Activated CD8-positive, alpha-beta memory T cell treated with anti-CD3 and anti-CD28 coated beads, Interleukin-2, amount 50 U/mL, for 48 hours (primary cell): ENCODE data around the gene RGS6.

Experiments used
- DNase-seq: peaks from one replicate; pipeline ENCODE4 v3.0.0-alpha.2; 2020

Gene RGS6

DNA sequence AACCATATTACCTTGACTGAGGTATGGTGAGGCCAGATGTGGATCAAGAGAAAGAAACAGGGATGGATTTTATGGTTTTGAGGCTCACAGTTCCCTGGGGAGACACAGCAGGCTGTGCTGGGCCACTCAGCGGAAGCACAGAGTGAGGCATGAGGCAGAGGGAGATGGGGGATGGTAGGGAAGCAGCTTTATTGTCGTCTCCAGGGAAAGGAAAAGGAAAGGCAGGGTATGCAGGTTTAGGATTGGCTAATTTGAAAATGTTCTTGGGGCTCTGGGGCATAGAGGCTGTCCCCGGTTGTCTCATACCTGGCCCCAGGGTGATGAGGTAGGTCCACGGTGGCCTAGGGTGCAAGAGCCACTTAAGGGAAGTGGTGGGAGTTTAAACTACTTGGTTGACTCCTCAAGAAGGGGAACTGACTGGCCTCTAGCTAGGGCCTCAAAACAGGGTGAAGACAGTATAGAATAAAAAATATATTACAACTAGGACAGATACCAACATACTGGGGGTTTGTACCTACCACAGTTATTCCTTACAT is 322.8 kb downstream of the RGS6 start:
- no peak for DNase-seq

DNA sequence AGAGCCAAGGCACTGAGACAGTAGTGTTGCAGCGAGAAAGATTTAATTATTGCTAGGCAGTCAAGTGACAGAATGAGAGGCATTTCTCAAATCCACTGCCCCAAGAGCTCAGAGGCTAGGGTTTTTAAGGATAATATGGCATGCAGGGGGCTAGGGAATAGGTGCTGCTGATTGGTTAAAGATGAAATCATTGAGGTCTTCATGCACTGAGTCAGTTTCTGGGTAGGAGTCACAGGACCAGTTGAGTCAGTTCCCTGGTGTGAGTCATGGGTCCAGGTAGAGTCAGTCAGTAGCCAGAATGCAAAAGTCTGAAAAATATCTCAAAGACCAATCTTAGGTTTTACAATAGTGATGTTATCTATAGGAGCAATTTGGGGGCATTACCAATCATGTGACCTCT is 323.8 kb downstream of the RGS6 start:
- no peak for DNase-seq

DNA sequence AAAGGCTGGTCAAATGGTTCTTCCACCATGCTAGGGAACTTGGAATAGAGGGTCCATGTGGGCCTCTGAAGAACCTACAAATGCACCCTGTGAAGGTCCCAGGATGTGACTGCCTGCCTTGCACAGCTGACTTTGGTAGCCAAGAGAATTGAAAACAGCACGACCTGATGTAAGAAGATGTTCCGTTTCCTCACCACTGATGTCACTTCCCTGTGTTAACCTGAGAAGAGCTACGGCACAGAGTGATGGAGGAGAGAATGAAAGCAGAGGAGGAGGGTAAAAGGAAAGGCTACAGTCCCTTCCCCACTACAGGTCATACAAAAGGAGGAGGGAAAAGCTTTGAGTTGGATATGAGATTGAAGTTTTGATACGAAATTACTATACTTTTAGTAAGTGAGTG is 328.8 kb downstream of the RGS6 start:
- no peak for DNase-seq

DNA sequence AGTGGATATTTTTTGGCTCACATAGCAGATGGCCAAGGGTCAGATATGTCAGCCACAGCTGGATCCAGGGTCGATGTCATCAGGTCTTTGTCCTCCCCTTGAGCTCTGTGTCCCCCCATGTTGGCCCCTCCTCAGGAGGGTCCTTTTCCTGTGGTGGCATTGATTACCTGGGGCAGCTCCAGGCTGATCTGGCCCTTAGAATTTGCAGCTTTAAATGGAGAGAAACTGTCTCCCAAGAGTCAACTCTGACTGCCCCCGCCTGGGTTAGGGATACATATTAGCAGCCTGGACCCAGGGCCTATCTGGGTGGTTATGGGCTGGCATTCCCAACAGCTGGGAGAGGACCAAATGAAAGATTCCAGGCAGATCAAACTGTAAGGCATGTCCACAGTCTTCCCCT is 330.5 kb downstream of the RGS6 start:
- DNase-seq = no peak

DNA sequence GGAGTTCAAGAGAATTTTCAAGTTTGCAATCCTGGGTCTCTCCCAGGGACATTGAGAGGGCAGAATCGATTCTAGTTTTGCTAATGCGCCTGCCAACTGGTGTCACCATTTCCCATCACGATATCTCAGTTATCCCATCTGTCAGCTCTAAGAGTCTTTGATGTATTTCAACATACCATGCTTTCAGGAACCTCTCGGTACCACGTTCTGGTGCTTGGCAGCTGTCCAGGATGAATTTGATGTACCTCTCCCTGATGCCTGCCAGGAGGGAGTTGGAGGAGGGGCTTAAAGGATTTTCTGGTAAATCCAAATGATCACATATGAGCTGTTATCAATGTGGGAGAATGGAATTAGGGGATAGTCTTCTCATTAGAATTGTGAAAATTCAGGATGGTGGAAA is 332.5 kb downstream of the RGS6 start:
- DNase-seq = no peak

DNA sequence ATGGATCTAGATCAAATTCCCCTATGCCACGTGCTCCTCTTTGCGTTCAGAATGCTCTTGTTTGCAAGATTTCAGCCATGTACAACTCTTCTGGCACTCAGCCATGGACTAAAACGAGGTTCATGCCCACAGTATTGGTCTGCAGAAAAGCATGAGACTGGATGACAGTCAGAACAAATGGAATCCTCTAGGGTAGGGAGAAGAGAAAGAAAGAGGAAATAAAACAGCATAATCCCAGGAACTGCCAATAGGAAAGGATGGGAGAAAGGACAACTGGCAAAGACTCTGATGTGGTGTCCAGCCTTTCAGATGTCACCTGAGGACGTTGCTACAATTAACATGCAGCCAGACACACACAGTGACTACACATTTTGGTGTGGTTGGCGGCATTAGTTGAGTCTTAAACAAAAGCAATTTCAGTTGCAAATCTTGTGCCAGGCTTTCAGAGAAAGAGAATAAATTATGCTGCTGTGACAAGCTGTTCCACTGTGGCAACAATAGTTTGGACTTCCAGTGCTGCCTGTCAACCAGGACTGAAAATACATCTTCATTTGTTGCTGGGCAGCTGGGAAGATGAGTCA is 338.0 kb downstream of the RGS6 start:
- no peak for DNase-seq

- DNase-seq = no peak
These were observed 338.5 kb downstream of the RGS6 start for GRCh38 chr14:72270749-72271148.

DNA sequence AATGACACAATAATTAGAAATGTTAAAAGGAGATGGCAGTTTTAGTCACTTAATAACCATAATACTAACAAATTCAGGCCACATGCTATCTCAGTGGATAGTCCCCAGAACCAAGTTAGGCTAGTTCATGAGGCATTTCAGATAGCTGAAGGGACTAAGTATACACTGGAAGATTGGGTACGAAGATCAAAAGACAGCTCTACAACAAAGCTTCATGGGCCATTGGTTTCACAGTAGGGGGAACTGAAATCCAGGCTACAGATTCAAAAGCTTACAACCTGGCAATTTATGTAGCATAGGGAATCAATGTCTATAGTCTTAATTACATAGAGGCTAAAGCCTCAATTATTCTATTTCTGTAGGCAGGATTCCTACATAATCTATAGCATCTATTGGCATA is 343.0 kb downstream of the RGS6 start:
- no peak for DNase-seq

DNA sequence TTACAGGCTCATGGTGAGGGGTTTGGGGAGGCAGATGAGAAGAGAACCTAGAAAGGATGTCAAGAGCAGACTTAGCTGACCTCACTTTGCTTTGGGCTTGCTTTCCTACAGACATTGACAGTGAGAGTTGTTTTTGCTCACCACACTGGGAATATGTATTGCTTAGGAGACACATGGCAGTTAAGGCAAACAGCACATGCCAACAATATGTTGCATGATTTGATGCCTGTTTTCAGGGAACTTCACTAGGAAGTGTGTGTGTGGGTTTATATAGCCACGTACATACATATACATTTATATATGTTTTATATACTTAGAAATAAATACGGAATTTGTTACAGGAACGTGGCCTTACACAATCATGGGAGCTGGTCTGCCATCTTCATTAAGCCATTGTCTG is 346.1 kb downstream of the RGS6 start:
- DNase-seq = no peak

GRCh38 chr14:72284176-72284575 is 351.9 kb downstream of the RGS6 start:
- DNase-seq = no peak

DNA sequence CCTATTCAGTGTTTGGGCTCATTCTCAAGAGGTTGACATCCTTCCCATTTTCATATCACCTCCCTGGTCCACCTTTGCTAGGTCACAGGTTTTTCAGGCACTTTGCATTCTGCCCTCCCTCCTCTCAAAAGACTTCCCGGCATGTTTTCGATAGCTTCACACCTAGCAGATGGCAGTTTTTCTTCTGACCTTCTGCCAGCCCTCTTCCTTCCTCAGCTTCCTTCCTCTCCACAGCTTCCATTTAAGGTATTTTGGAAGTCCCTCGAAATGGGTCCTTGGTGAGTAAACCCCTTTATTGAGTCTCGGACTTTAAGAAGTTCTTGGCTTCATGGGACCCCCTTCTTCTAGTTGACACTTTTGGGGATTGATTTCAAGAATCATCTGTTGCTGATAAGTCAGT is 358.0 kb downstream of the RGS6 start:
- DNase-seq = no peak

GRCh38 chr14:72291908-72292688 is 359.9 kb downstream of the RGS6 start:
- DNase-seq = no peak

DNA sequence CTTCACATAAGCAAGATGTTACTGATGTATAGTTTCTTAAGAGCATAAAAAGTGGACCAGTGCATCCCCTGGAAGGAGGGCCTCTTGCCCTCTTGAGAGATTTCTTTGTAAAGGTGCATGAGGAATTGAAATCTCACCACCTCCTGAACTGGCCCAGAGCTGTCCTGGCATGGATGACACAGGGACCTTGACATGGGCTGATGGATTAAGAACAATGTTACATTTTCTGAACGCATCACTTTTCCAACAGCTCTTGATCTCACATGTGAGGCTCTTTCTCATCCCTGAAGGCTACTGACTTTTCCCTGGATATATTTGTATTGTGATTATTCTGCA is 360.4 kb downstream of the RGS6 start:
- DNase-seq = no peak

GRCh38 chr14:72301352-72301751 is 369.1 kb downstream of the RGS6 start:
- no peak for DNase-seq

DNA sequence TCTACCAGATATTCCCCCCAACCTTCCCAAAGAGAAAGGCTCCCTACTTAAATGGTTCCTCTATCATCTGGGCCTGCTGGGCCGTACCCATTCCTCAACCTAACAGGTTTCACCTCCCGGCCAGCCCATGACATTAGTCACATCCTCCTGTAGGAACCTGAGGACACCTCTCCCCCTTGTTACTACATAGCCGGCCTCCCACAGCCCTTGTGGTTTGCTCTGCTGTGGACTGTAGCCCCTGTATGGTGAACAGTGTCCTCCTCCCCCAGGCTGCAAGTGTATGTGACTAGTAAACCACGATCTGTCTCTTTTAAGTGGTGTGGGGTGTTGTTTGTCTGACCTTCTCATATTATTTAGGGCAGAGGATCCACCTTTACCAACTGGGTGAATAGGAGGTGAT is 371.7 kb downstream of the RGS6 start:
- DNase-seq = no peak

- no peak for DNase-seq
These were observed 373.3 kb downstream of the RGS6 start for GRCh38 chr14:72305561-72305960.

- no peak for DNase-seq
These were observed 376.8 kb downstream of the RGS6 start for GRCh38 chr14:72308967-72309485.

GRCh38 chr14:72311116-72311515 is 378.9 kb downstream of the RGS6 start:
- DNase-seq = no peak

DNA sequence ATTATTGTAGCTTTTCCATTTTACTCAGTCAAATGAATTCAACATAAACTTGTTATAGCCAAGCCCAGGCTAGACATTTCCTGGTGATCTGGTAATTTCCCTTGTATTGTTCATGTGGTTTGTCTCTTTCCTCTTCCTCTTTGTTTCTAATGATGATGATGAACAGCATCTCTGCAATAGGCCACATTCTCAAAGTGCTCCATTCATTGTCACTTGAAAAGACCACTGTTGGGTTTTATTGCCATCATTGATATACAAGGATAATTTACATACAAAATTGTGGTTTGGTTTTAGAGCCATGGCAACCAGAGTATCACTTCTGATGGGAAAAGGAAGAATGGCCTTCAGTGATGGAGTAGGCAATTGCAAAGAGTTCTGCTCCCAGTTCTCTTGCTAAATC is 379.3 kb downstream of the RGS6 start:
- DNase-seq = no peak

DNA sequence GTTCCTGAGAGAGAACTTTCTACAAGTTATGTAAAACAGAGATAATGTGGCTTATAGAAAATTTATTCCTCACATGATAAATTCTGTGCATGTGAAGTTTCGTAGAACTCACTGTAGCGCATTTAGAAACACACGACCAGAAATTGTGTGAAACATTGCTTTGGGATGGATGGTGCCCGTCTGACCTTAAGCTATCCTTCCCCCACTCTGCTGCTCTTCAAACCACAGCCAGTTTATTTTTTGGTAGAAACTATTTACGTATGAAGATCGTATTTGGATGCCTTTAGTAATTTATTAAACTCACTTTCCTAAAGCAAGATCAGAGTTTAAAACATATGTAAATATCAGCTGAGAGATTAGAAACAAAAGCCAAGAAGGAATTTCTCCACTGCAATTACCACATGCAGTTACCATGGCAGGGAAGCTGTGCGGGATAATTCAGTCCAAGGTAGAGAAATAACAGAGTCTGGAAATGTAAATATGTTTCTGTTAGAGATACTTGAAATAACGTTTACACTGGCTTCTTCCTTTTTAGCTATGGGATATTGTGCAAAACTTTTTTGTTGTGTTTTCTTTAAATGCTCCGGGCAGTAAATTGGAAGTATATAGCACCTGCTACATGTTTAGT is 382.7 kb downstream of the RGS6 start:
- DNase-seq = no peak

DNA sequence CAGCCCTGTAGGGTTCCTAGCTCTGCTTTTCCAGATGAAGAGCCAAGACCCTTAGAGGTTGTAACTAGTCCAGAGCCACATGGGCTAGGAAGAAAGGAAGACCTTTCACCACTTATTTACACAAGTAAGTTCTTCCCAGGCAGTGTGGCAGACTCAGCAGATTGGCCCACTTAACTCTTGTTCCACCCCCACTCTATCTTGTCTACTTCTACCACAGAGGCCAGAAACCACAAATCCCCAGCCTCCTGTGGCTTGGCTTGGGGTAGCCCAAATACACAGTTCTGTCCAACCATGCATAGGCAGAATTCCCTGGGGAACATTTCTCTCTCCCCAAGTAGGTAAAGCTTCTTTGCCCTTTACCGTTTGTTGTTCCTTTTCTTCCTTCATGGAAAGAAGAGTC is 383.5 kb downstream of the RGS6 start:
- DNase-seq = no peak

DNA sequence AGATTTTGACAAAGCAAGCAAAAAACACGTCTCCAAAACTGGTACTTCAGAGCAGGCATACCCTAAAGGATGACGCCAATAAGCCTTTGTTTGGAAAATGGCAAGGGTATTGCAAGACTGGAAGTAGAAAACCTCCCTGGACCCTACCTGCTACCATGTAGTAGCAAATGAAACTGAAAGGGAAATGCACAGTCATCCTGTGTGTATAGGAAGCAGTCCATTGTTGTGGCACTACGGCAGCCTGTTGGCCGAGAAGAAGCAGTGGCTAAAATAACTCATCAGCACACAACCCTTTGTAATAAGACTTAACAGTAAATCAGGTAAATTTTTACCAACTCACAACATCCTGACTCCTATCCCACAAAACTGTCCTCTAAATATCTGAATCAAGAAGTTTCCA is 386.4 kb downstream of the RGS6 start:
- no peak for DNase-seq

GRCh38 chr14:72332046-72332445 is 399.8 kb downstream of the RGS6 start:
- no peak for DNase-seq

- DNase-seq = no peak
These were observed 400.6 kb downstream of the RGS6 start for GRCh38 chr14:72332871-72333270.
